ENCODE results near the gene TSPEAR.

Gene TSPEAR

GRCh38 chr21:44496564-44497550 is 214.5 kb downstream of the TSPEAR start:
- no peak for DNase-seq

- no peak for DNase-seq
Measured at GRCh38 chr21:44495611-44496563, 215.5 kb downstream of the TSPEAR start.

GRCh38 chr21:44494956-44495355 is 216.4 kb downstream of the TSPEAR start:
- no peak for DNase-seq

- no peak for DNase-seq
Measured at GRCh38 chr21:44494418-44494817, 217.0 kb downstream of the TSPEAR start.

- DNase-seq: no peak
Measured at GRCh38 chr21:44492567-44493385, 218.6 kb downstream of the TSPEAR start.

- DNase-seq: no peak
Measured at GRCh38 chr21:44490816-44491215, 220.6 kb downstream of the TSPEAR start.

- DNase-seq: no peak
Measured at GRCh38 chr21:44490405-44490804, 221.0 kb downstream of the TSPEAR start.

- no peak for DNase-seq
Measured at GRCh38 chr21:44489962-44490361, 221.4 kb downstream of the TSPEAR start.

- DNase-seq: peak; percentile 78
Measured at GRCh38 chr21:44487831-44488230, 223.5 kb downstream of the TSPEAR start.

- no peak for DNase-seq
Measured at GRCh38 chr21:44486302-44486701, 225.1 kb downstream of the TSPEAR start.

- DNase-seq: peak; percentile 7
Measured at GRCh38 chr21:44485796-44486195, 225.6 kb downstream of the TSPEAR start.

GRCh38 chr21:44485254-44485793 is 226.0 kb downstream of the TSPEAR start:
- peak; percentile 71 for DNase-seq

GRCh38 chr21:44484498-44485253 is 226.7 kb downstream of the TSPEAR start:
- DNase-seq: no peak

- DNase-seq: no peak
Measured at GRCh38 chr21:44483288-44484237, 227.8 kb downstream of the TSPEAR start.

- no peak for DNase-seq
Measured at GRCh38 chr21:44482581-44483287, 228.6 kb downstream of the TSPEAR start.

- DNase-seq: no peak
Measured at GRCh38 chr21:44480200-44481053, 230.9 kb downstream of the TSPEAR start.

GRCh38 chr21:44479556-44480199 is 231.7 kb downstream of the TSPEAR start:
- peak; percentile 60 for DNase-seq

- no peak for DNase-seq
Measured at GRCh38 chr21:44478801-44479167, 232.6 kb downstream of the TSPEAR start.
